PFSK-1 (cell line): ENCODE measurements around the gene NLGN3.

Experiments
- REST ChIP-seq, 2 experiments: IDR thresholded peaks; 2 replicates each; pipeline versions ENCODE4 v1.6.1 to v1.8.0; 2011 to 2012; ENCODE audit warnings: low read depth in 2 of 2, low read length in 2 of 2, control low read depth in 1 of 2, inconsistent platforms in 1 of 2, mild to moderate bottlenecking in 1 of 2, moderate library complexity in 1 of 2; ENCODE audit not compliant: insufficient read depth in 1 of 2
- TAF1 ChIP-seq: IDR thresholded peaks from 2 replicates; pipeline ENCODE4 v1.6.1; 2012; ENCODE audit warnings: low read length, control low read depth, borderline replicate concordance; ENCODE audit not compliant: insufficient read depth

GRCh38 chrX:71099736-71100135 is 44.9 kb upstream of the NLGN3 start:
- TF ChIP-seq REST (IDR thresholded peaks at IDR 0.05; ENCODE audit: insufficient read depth in 1 of 2, low read depth in 2 of 2, low read length in 2 of 2) = no peak
- no peak for TF ChIP-seq TAF1
